Stimulated activated memory B cell treated with anti-CD40 and anti-IgM and Interleukin-4, amounts not matched to agents 10 μg/mL and 1 μg/mL and 100 μg/mL, for 72 hours (primary cell): ENCODE measurements around the gene TSC22D4.
A peak's percentile ranks its signal among the peaks of the same experiment; 100 is the strongest.
"Not testable (repeated sequence)": the region's sequence is repeated elsewhere in the genome, so short reads cannot be mapped to it uniquely, and the experiment has no call there.

Experiments
- ATAC-seq: fragments of 150-1000 bp; cut with Tn5 transposase; 2 replicates; pipeline ENCODE4 v1.10.0; 2021
- H3K27ac Mint-ChIP-seq: one replicate; pipeline ENCODE4 v1.8.0; 2022; ENCODE audit warnings: mild to moderate bottlenecking, mixed read lengths
- H3K27me3 Mint-ChIP-seq: one replicate; pipeline ENCODE4 v1.8.0; 2022; ENCODE audit warnings: mixed read lengths
- H3K36me3 Mint-ChIP-seq: one replicate; pipeline ENCODE4 v1.8.0; 2022; ENCODE audit warnings: mixed read lengths
- H3K4me1 Mint-ChIP-seq: one replicate; pipeline ENCODE4 v1.8.0; 2022; ENCODE audit warnings: mixed read lengths
- H3K4me3 Mint-ChIP-seq: one replicate; pipeline ENCODE4 v1.8.0; 2022; ENCODE audit warnings: mild to moderate bottlenecking, moderate library complexity, mixed read lengths
- H3K9me3 Mint-ChIP-seq: one replicate; pipeline ENCODE4 v1.8.0; 2022; ENCODE audit warnings: mixed read lengths

Gene TSC22D4

GRCh38 chr7:100478958-100479660 is at the start of gene TSC22D4:
TSS of gene TSC22D4 (minus strand) at chr7:100479214. CDS start at chr7:100478038, 1,176 bp downstream.
- peak; percentile 85 for ATAC-seq
- H3K36me3 Mint-ChIP-seq: peaks cover 27% of the 10 kb centered on the region
- peak within 1 kb of the TSS; percentile 84 for H3K4me3 Mint-ChIP-seq
- H3K27ac Mint-ChIP-seq: peak within 1 kb of the TSS; percentile 87
- peaks cover 44% of the 10 kb centered on the region for H3K4me1 Mint-ChIP-seq
- H3K9me3 Mint-ChIP-seq: no peaks in the 10 kb centered on the region
- H3K27me3 Mint-ChIP-seq: no peaks in the 10 kb centered on the region

GRCh38 chr7:100528108-100528866 is 49.3 kb upstream of the TSC22D4 start:
- H3K36me3 Mint-ChIP-seq, H3K27ac Mint-ChIP-seq, H3K9me3 Mint-ChIP-seq, H3K4me3 Mint-ChIP-seq, ATAC-seq: not testable (repeated sequence)
- peaks cover 11% of the 10 kb centered on the region for H3K27me3 Mint-ChIP-seq
- H3K4me1 Mint-ChIP-seq: peaks cover 12% of the 10 kb centered on the region

GRCh38 chr7:100523192-100523591 is 44.2 kb upstream of the TSC22D4 start:
- H3K4me3 Mint-ChIP-seq, H3K9me3 Mint-ChIP-seq, H3K27ac Mint-ChIP-seq, H3K27me3 Mint-ChIP-seq, H3K36me3 Mint-ChIP-seq: not testable (repeated sequence)
- peak; percentile 61 for ATAC-seq
- peaks cover 16% of the 10 kb centered on the region for H3K4me1 Mint-ChIP-seq

GRCh38 chr7:100521909-100522593 is 43.0 kb upstream of the TSC22D4 start:
- H3K36me3 Mint-ChIP-seq, H3K4me3 Mint-ChIP-seq, H3K27me3 Mint-ChIP-seq, H3K4me1 Mint-ChIP-seq, H3K9me3 Mint-ChIP-seq, H3K27ac Mint-ChIP-seq: not testable (repeated sequence)
- peak; percentile 73 for ATAC-seq

GRCh38 chr7:100521076-100521475 is 42.1 kb upstream of the TSC22D4 start:
- Mint-ChIP-seq H3K9me3 (no peaks in the 10 kb centered on the region), H3K4me3 (no peak overlapping the region), H3K4me1 (peaks cover 7% of the 10 kb centered on the region), H3K36me3 (no peaks in the 10 kb centered on the region), H3K27me3 (no peaks in the 10 kb centered on the region), H3K27ac (no peak overlapping the region)
- no peak for ATAC-seq

- no peak overlapping the region for H3K27ac Mint-ChIP-seq
- no peaks in the 10 kb centered on the region for H3K9me3 Mint-ChIP-seq
- no peaks in the 10 kb centered on the region for H3K27me3 Mint-ChIP-seq
Observed at GRCh38 chr7:100520138-100520537, 41.1 kb upstream of the TSC22D4 start.

GRCh38 chr7:100519580-100519979 is 40.6 kb upstream of the TSC22D4 start:
- no peak overlapping the region for H3K4me3 Mint-ChIP-seq
- ATAC-seq: no peak
- peaks cover 7% of the 10 kb centered on the region for H3K4me1 Mint-ChIP-seq
- no peaks in the 10 kb centered on the region for H3K36me3 Mint-ChIP-seq
- H3K9me3 Mint-ChIP-seq: no peaks in the 10 kb centered on the region
- no peak overlapping the region for H3K27ac Mint-ChIP-seq
- no peaks in the 10 kb centered on the region for H3K27me3 Mint-ChIP-seq

More at GRCh38 chr7:100520138-100520537, 41.1 kb upstream of the TSC22D4 start:
- no peak for ATAC-seq
- no peaks in the 10 kb centered on the region for H3K36me3 Mint-ChIP-seq
- H3K4me1 Mint-ChIP-seq: peaks cover 7% of the 10 kb centered on the region
- H3K4me3 Mint-ChIP-seq: no peak overlapping the region

- no peak for ATAC-seq
- H3K4me1 Mint-ChIP-seq: peaks cover 7% of the 10 kb centered on the region
- no peaks in the 10 kb centered on the region for H3K9me3 Mint-ChIP-seq
- H3K36me3 Mint-ChIP-seq: no peaks in the 10 kb centered on the region
- H3K27me3 Mint-ChIP-seq: peaks cover 13% of the 10 kb centered on the region
- no peak overlapping the region for H3K4me3 Mint-ChIP-seq
- H3K27ac Mint-ChIP-seq: no peak overlapping the region
Observed at GRCh38 chr7:100517305-100517704, 38.3 kb upstream of the TSC22D4 start.

GRCh38 chr7:100516135-100516812 is 37.3 kb upstream of the TSC22D4 start:
- no peak overlapping the region for H3K4me3 Mint-ChIP-seq
- ATAC-seq: peak; percentile 60

GRCh38 chr7:100515072-100515532 is 36.1 kb upstream of the TSC22D4 start:
- Mint-ChIP-seq H3K9me3 (no peaks in the 10 kb centered on the region), H3K4me3 (no peak overlapping the region), H3K27me3 (peaks cover 13% of the 10 kb centered on the region), H3K4me1 (no peaks in the 10 kb centered on the region), H3K27ac (no peak overlapping the region), H3K36me3 (no peaks in the 10 kb centered on the region)
- ATAC-seq: no peak

More at GRCh38 chr7:100516135-100516812, 37.3 kb upstream of the TSC22D4 start:
- no peak overlapping the region for H3K27ac Mint-ChIP-seq
- no peaks in the 10 kb centered on the region for H3K36me3 Mint-ChIP-seq
- peaks cover 1% of the 10 kb centered on the region for H3K4me1 Mint-ChIP-seq
- no peaks in the 10 kb centered on the region for H3K9me3 Mint-ChIP-seq
- peaks cover 13% of the 10 kb centered on the region for H3K27me3 Mint-ChIP-seq

GRCh38 chr7:100513212-100513810 is 34.3 kb upstream of the TSC22D4 start:
- Mint-ChIP-seq H3K27me3 (peaks cover 25% of the 10 kb centered on the region), H3K27ac (no peak overlapping the region), H3K9me3 (no peaks in the 10 kb centered on the region), H3K36me3 (no peaks in the 10 kb centered on the region), H3K4me3 (no peak overlapping the region), H3K4me1 (no peaks in the 10 kb centered on the region)
- no peak for ATAC-seq

GRCh38 chr7:100510437-100511239 is 31.6 kb upstream of the TSC22D4 start:
- ATAC-seq: no peak
- Mint-ChIP-seq H3K4me1 (no peaks in the 10 kb centered on the region), H3K36me3 (no peaks in the 10 kb centered on the region), H3K9me3 (no peaks in the 10 kb centered on the region), H3K27ac (no peak overlapping the region), H3K4me3 (no peak overlapping the region), H3K27me3 (peaks cover 41% of the 10 kb centered on the region)

- Mint-ChIP-seq H3K4me3 (no peak overlapping the region), H3K27me3 (peaks cover 41% of the 10 kb centered on the region), H3K27ac (no peak overlapping the region), H3K9me3 (no peaks in the 10 kb centered on the region), H3K4me1 (no peaks in the 10 kb centered on the region), H3K36me3 (no peaks in the 10 kb centered on the region)
- ATAC-seq: no peak
Observed at GRCh38 chr7:100509231-100509630, 30.2 kb upstream of the TSC22D4 start.

GRCh38 chr7:100506356-100506923 is 27.4 kb upstream of the TSC22D4 start:
- no peaks in the 10 kb centered on the region for H3K36me3 Mint-ChIP-seq
- H3K4me1 Mint-ChIP-seq: no peaks in the 10 kb centered on the region
- no peaks in the 10 kb centered on the region for H3K9me3 Mint-ChIP-seq
- H3K4me3 Mint-ChIP-seq: no peak overlapping the region
- ATAC-seq: no peak
- H3K27me3 Mint-ChIP-seq: peaks cover 28% of the 10 kb centered on the region
- H3K27ac Mint-ChIP-seq: no peak overlapping the region
